Dendritic cell treated with granulocyte-macrophage colony-stimulating factor and Interleukin-4, amounts not matched to agents 40 ng/mL and 50 ng/mL, for 4 days (primary cell): ENCODE data around the gene EPS8L3.

Experiments used
- H3K27ac Mint-ChIP-seq: one replicate; pipeline ENCODE4 v1.8.0; 2022; ENCODE audit warnings: mild to moderate bottlenecking, mixed read lengths
- H3K27me3 Mint-ChIP-seq: one replicate; pipeline ENCODE4 v1.8.0; 2022; ENCODE audit warnings: mild to moderate bottlenecking, mixed read lengths
- H3K36me3 Mint-ChIP-seq: one replicate; pipeline ENCODE4 v1.8.0; 2022; ENCODE audit warnings: low read depth, mixed read lengths
- H3K4me1 Mint-ChIP-seq: one replicate; pipeline ENCODE4 v1.8.0; 2022; ENCODE audit warnings: low read depth, mixed read lengths
- H3K4me3 Mint-ChIP-seq: one replicate; pipeline ENCODE4 v1.8.0; 2022; ENCODE audit warnings: mild to moderate bottlenecking, moderate library complexity, mixed read lengths
- H3K9me3 Mint-ChIP-seq: one replicate; pipeline ENCODE4 v1.8.0; 2022; ENCODE audit warnings: mixed read lengths
- intact Hi-C: fragments of 100-400 bp; cut with micrococcal nuclease; formaldehyde crosslinking; loops from one replicate; pipeline ENCODE4 v1.15.0; 2022

Gene EPS8L3, protein sequence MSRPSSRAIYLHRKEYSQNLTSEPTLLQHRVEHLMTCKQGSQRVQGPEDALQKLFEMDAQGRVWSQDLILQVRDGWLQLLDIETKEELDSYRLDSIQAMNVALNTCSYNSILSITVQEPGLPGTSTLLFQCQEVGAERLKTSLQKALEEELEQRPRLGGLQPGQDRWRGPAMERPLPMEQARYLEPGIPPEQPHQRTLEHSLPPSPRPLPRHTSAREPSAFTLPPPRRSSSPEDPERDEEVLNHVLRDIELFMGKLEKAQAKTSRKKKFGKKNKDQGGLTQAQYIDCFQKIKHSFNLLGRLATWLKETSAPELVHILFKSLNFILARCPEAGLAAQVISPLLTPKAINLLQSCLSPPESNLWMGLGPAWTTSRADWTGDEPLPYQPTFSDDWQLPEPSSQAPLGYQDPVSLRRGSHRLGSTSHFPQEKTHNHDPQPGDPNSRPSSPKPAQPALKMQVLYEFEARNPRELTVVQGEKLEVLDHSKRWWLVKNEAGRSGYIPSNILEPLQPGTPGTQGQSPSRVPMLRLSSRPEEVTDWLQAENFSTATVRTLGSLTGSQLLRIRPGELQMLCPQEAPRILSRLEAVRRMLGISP

DNA sequence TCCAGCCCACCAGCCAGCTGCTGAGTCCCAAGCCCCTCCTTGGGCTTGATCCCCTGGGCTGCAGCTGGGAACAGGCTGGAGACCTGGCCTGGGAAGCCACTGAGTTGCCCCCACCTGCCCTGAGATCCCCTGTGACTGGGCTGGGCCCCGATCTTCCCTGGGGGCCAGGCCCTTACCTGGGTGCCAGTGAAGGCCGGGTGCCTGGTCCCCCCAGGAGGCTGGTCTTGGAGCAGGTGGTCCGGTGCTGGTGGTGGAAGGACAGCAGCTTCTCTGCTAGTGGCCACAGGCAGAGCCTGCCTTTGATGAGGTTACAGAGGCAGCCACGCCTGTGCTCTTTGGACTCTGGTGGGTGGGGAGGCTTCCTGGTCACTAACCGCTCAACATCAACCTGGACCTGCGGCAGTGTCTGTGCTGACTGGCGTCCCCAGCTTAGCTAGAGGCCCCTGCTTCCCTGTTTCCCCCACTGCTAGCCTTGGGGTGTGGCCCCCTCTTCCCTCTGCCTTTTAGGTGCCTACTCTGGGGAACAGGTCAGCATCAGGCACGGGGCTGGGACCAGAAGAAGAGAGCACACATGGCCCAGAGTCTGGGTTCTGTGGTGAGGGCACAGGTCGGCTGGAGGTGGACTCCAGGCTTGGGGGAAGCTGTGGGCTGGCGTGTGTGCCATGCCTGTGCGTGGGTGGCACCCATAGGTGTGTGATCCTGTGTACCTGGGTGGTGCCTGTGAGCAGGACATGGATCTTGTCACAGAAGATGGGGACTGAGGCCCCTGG lies at the start of gene EPS8L3:
TSS of gene EPS8L3 (minus strand) at position 278 of the 770 bp plus-strand sequence. CDS start 2,174 bp downstream, outside the sequence.
- intact Hi-C loops, result no loop called here
- Mint-ChIP-seq H3K9me3 (no peaks in the 10 kb centered on the region), H3K27ac (peak within 1 kb of the TSS; percentile 68), H3K27me3 (no peaks in the 10 kb centered on the region), H3K36me3 (no peaks in the 10 kb centered on the region), H3K4me3 (no peak within 1 kb of the TSS), H3K4me1 (peaks cover 38% of the 10 kb centered on the region)

GRCh38 chr1:109812691-109813393 lies 49.1 kb upstream of the EPS8L3 start:
- no peak overlapping the region for H3K27ac Mint-ChIP-seq
- no peaks in the 10 kb centered on the region for H3K9me3 Mint-ChIP-seq
- H3K4me1 Mint-ChIP-seq, result peaks cover 32% of the 10 kb centered on the region
- H3K4me3 Mint-ChIP-seq, result no peak overlapping the region
- intact Hi-C loops, result loop anchor here (10.0 kb wide), 1 partner anchor 52 kb away; no protein-coding TSS in a partner anchor
- H3K27me3 Mint-ChIP-seq, result peaks cover 27% of the 10 kb centered on the region
- no peaks in the 10 kb centered on the region for H3K36me3 Mint-ChIP-seq

DNA sequence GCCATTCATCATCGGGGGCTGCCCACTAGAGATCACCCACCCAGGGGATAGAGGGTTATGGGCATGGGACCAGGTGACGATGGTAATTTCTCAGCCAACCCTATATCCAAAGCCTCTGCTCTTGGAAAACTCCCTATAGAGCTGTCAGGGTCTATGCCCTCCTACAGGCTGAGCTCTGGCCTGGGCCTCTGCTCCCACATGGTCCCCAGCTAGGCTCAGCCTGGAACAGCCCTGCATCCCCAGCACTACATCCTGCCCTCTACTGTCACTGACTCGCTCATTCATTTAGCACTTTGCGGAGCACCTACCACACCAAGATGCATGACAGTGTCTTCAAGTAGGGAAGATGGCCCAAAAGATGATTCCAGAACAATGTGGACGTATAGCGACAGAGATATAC lies 45.0 kb upstream of the EPS8L3 start:
- Mint-ChIP-seq H3K4me3 (no peak overlapping the region), H3K36me3 (no peaks in the 10 kb centered on the region), H3K9me3 (no peaks in the 10 kb centered on the region), H3K4me1 (peaks cover 17% of the 10 kb centered on the region), H3K27me3 (peaks cover 16% of the 10 kb centered on the region), H3K27ac (no peak overlapping the region)
- intact Hi-C loops, result no loop called here

- Mint-ChIP-seq H3K27me3 (peaks cover 15% of the 10 kb centered on the region), H3K27ac (no peak overlapping the region), H3K9me3 (no peaks in the 10 kb centered on the region), H3K4me1 (peaks cover 13% of the 10 kb centered on the region), H3K36me3 (no peaks in the 10 kb centered on the region), H3K4me3 (no peak overlapping the region)
- intact Hi-C loops, result no loop called here
Measured at GRCh38 chr1:109807822-109808680, 44.3 kb upstream of the EPS8L3 start.

- Mint-ChIP-seq H3K4me3 (no peak overlapping the region), H3K36me3 (no peaks in the 10 kb centered on the region), H3K27ac (no peak overlapping the region), H3K27me3 (peaks cover 15% of the 10 kb centered on the region), H3K4me1 (peaks cover 10% of the 10 kb centered on the region), H3K9me3 (no peaks in the 10 kb centered on the region)
- intact Hi-C loops, result no loop called here
Measured at GRCh38 chr1:109807402-109807801, 43.7 kb upstream of the EPS8L3 start.

GRCh38 chr1:109806733-109807400 lies 43.1 kb upstream of the EPS8L3 start:
- intact Hi-C loops, result no loop called here
- H3K9me3 Mint-ChIP-seq, result no peaks in the 10 kb centered on the region
- no peak overlapping the region for H3K27ac Mint-ChIP-seq
- peaks cover 10% of the 10 kb centered on the region for H3K4me1 Mint-ChIP-seq
- H3K36me3 Mint-ChIP-seq, result no peaks in the 10 kb centered on the region
- peaks cover 15% of the 10 kb centered on the region for H3K27me3 Mint-ChIP-seq
- H3K4me3 Mint-ChIP-seq, result no peak overlapping the region

DNA sequence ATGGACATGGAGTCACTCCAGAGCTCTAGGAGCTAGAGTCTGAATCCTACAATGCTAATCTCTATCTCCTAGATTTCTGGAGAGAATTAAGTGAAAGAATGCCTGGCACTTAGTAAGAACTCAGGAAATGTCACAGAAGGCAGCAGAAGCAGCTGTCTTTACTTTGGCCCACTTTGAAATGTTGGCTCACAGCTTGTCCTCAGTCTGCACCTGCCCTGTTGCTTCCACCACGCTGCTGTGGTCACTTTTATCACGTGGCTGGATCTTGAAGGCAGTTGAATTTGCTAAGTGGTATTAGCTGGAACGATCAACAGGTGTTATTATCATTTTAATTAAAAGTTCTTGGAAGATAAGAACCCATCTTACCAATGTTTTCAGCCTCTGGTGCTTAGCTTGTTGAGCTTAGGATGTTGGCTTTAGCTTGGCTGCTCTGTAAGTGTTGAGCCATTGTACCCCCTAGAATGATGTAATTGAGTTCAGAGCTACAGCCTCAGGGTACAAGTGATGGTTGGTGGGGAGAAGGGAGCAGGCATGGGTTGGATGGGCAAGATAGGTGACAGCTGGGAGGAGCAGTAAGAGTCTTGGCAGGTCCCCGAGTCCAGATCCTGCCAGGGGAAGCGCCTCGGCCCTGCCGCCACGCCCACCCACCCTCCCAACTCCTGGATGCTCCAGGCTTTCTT lies 41.9 kb upstream of the EPS8L3 start:
- H3K27ac Mint-ChIP-seq, result no peak overlapping the region
- no peak overlapping the region for H3K4me3 Mint-ChIP-seq

DNA sequence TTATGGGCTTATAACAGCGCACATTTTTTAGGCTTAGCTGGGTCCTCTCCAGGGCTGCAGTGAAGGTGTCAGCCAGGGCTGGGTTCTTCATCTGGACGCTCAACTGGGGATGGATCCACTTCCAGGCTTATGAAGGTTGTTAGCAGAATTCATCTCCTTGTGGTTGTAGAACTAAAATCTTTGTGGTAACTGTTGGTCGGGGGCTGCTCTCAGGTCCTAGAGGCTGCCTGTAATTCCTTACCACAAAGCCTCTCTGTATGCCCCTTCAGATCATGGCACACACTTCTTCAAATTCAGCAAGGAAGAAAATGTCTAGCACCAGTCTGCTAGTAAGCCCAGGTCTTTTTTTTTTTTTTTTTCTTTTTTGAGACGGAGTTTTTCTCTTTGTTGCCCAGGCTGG lies 40.9 kb upstream of the EPS8L3 start:
- Mint-ChIP-seq H3K27me3 (peaks cover 16% of the 10 kb centered on the region), H3K27ac (no peak overlapping the region), H3K4me1 (peaks cover 10% of the 10 kb centered on the region), H3K9me3 (no peaks in the 10 kb centered on the region), H3K4me3 (no peak overlapping the region), H3K36me3 (no peaks in the 10 kb centered on the region)
- intact Hi-C loops, result no loop called here

More for the DNA sequence above, 41.9 kb upstream of the EPS8L3 start:
- intact Hi-C loops, result no loop called here
- H3K27me3 Mint-ChIP-seq, result peaks cover 15% of the 10 kb centered on the region
- no peaks in the 10 kb centered on the region for H3K9me3 Mint-ChIP-seq
- H3K4me1 Mint-ChIP-seq, result peaks cover 10% of the 10 kb centered on the region
- no peaks in the 10 kb centered on the region for H3K36me3 Mint-ChIP-seq

GRCh38 chr1:109803901-109804331 lies 40.2 kb upstream of the EPS8L3 start:
- intact Hi-C loops, result no loop called here
- H3K4me1 Mint-ChIP-seq, result peaks cover 10% of the 10 kb centered on the region
- H3K36me3 Mint-ChIP-seq, result no peaks in the 10 kb centered on the region
- no peak overlapping the region for H3K4me3 Mint-ChIP-seq
- H3K9me3 Mint-ChIP-seq, result no peaks in the 10 kb centered on the region
- no peak overlapping the region for H3K27ac Mint-ChIP-seq
- peaks cover 16% of the 10 kb centered on the region for H3K27me3 Mint-ChIP-seq

- Mint-ChIP-seq H3K9me3 (no peaks in the 10 kb centered on the region), H3K36me3 (no peaks in the 10 kb centered on the region), H3K4me3 (no peak overlapping the region), H3K27ac (no peak overlapping the region), H3K27me3 (peaks cover 16% of the 10 kb centered on the region), H3K4me1 (peaks cover 11% of the 10 kb centered on the region)
- intact Hi-C loops, result no loop called here
Measured at GRCh38 chr1:109802901-109803561, 39.3 kb upstream of the EPS8L3 start.

GRCh38 chr1:109802136-109802900 lies 38.6 kb upstream of the EPS8L3 start:
- intact Hi-C loops, result no loop called here
- Mint-ChIP-seq H3K36me3 (no peaks in the 10 kb centered on the region), H3K4me1 (peaks cover 17% of the 10 kb centered on the region), H3K27me3 (peaks cover 18% of the 10 kb centered on the region), H3K4me3 (no peak overlapping the region), H3K27ac (no peak overlapping the region), H3K9me3 (no peaks in the 10 kb centered on the region)
